GM12878 (cell line): Measurements from ENCODE around the gene EMILIN2. TPM values are rescaled to one million over a fixed set of nuclear protein-coding genes. Genes with fewer than 3 reads are reported as not detected.

Source experiments
- ATAC-seq: fragments of 200-7000 bp; cut with Tn5 transposase; 3 replicates; pipeline ENCODE4 v1.9.1; 2020; ENCODE audit warnings: mild to moderate bottlenecking, moderate library complexity
- BruUV-seq: library from RNA; stranded (reverse); fragments of 400-500 nt; replicated peaks from 2 replicates; lab custom pipeline; 2021; lab: Mats Ljungman, UMichigan
- CTCF ChIA-PET: fragments of 300-600 bp; sonication (Branson Sonifier 250); formaldehyde crosslinking; extraction: SDS; loops from one replicate; lab custom pipeline; 2021; ENCODE audit warnings: inconsistent platforms; lab: Yijun Ruan, JAX
- POLR2A ChIA-PET: fragments of 350-600 bp; formaldehyde crosslinking; extraction: SDS; loops from one replicate; lab custom pipeline; 2021; ENCODE audit warnings: inconsistent platforms; lab: Charles Lee
- RAD21 ChIA-PET: fragments of 300-600 bp; sonication (Branson Sonifier 250); formaldehyde crosslinking; loops from one replicate; lab custom pipeline; 2023; ENCODE audit warnings: antibody characterized with exemption; ENCODE audit not compliant: unreplicated experiment; lab: Charles Lee
- SMC1A ChIA-PET: fragments of 300-600 bp; sonication (Branson Sonifier 250); formaldehyde crosslinking; loops from one replicate; lab custom pipeline; 2023; ENCODE audit not compliant: unreplicated experiment, uncharacterized antibody; lab: Charles Lee
- DNase-seq: peaks from one replicate; pipeline ENCODE4 v3.0.0-alpha.2; 2011; ENCODE audit warnings: low read depth, low spot score
- FAIRE-seq: peaks from 3 replicates; lab custom pipeline; 2011; peaks lifted over from hg19 to GRCh38; lab: Jason Lieb, UNC
- H2AFZ ChIP-seq: 2 replicates; pipeline ENCODE4 v1.6.0; 2011; ENCODE audit warnings: low read depth, low read length, control low read depth; ENCODE audit not compliant: control insufficient read depth
- H3K27ac ChIP-seq: 2 replicates; pipeline ENCODE4 v1.5.1; 2011; ENCODE audit warnings: control low read depth; ENCODE audit not compliant: control insufficient read depth, insufficient read depth
- H3K27me3 ChIP-seq, 2 experiments: replicated peaks in 1 of 2; 2 replicates each; pipeline versions ENCODE4 v1.6.0 to v1.6.1; 2011; ENCODE audit warnings: low read length in 1 of 2; ENCODE audit not compliant: control insufficient read depth in 2 of 2, insufficient read depth in 2 of 2
- H3K36me3 ChIP-seq, 2 experiments: 2 replicates each; pipeline ENCODE4 v1.5.1; 2011; ENCODE audit warnings: low read length in 1 of 2; ENCODE audit not compliant: control insufficient read depth in 2 of 2, insufficient read depth in 2 of 2
- H3K4me1 ChIP-seq: 2 replicates; pipeline ENCODE4 v1.6.1; 2011; ENCODE audit warnings: mild to moderate bottlenecking, low read length, moderate library complexity, mixed read lengths; ENCODE audit not compliant: control insufficient read depth, insufficient read depth
- H3K4me2 ChIP-seq: 2 replicates; pipeline ENCODE4 v1.6.0; 2011; ENCODE audit warnings: control low read depth; ENCODE audit not compliant: control insufficient read depth, insufficient read depth
- H3K4me3 ChIP-seq: fragments of 200-600 bp; sonication (generic); 2 replicates; pipeline ENCODE4 v1.5.1; 2016
- H3K79me2 ChIP-seq: 2 replicates; pipeline ENCODE4 v1.6.0; 2011; ENCODE audit warnings: low read length; ENCODE audit not compliant: control insufficient read depth, insufficient read depth
- H3K9ac ChIP-seq: 2 replicates; pipeline ENCODE4 v1.8.0; 2011; ENCODE audit warnings: low read length, control low read depth, mixed read lengths; ENCODE audit not compliant: control insufficient read depth, insufficient read depth
- H3K9me3 ChIP-seq: replicated peaks from 3 replicates; pipeline ENCODE4 v1.5.1; 2011; ENCODE audit warnings: mild to moderate bottlenecking, low read length; ENCODE audit not compliant: control insufficient read depth, insufficient read depth
- H4K20me1 ChIP-seq: 2 replicates; pipeline ENCODE4 v1.6.0; 2011; ENCODE audit not compliant: control insufficient read depth, insufficient read depth
- CBX3 ChIP-seq: fragments of 200-600 bp; sonication (generic); IDR thresholded peaks from 2 replicates; pipeline ENCODE4 v1.6.1; 2016; ENCODE audit warnings: low read depth, borderline replicate concordance
- CBX5 ChIP-seq: sonication (generic); IDR thresholded peaks from 2 replicates; pipeline ENCODE4 v1.6.1; 2016; ENCODE audit warnings: low read depth, moderate library complexity, mild to moderate bottlenecking, inconsistent platforms
- CREB1 ChIP-seq: IDR thresholded peaks from 2 replicates; pipeline ENCODE4 v1.6.1; 2012; ENCODE audit warnings: low read depth, mild to moderate bottlenecking, inconsistent platforms
- KAT2A ChIP-seq: conservative IDR thresholded peaks from 2 replicates; pipeline ENCODE4 v1.6.1; 2011; ENCODE audit warnings: low read depth, low read length; ENCODE audit not compliant: control insufficient read depth
- SMC3 ChIP-seq: IDR thresholded peaks from 2 replicates; pipeline ENCODE4 v1.6.1; 2011; ENCODE audit warnings: low read length, improper control_type of control experiment, borderline replicate concordance
- ZSCAN29 ChIP-seq: fragments of 450-650 bp; IDR thresholded peaks from 2 replicates; pipeline ENCODE4 v1.6.1; 2017; ENCODE audit warnings: mild to moderate bottlenecking, moderate library complexity
- WGBS: methylation state at CpG from one replicate; pipeline ENCODE4 v1.1.6; 2016; ENCODE audit warnings: low lambda C conversion rate; ENCODE audit not compliant: insufficient replicate concordance, insufficient coverage; ENCODE audit errors: missing lambda C conversion rate; 5-methylcytosine and 5-hydroxymethylcytosine counted together
- in situ Hi-C: fragments of 300-500 bp; cut with MboI; formaldehyde crosslinking; loops from 9 replicates; pipeline ENCODE4 v1.14.3; 2018; ENCODE audit warnings: mixed read lengths
- intact Hi-C: fragments of 100-400 bp; cut with micrococcal nuclease; formaldehyde crosslinking; loops from one replicate; pipeline ENCODE4 v1.14.2; 2022; ENCODE audit not compliant: unreplicated experiment
- polyA plus RNA-seq, 11 experiments: library from polyadenylated mRNA; depleted of rRNA in 4 of 11; unstranded in 6 of 11; stranded (reverse) in 5 of 11; fragments of >200 nt; fragmentation: Nextera tagmentation in 4 of 11; fragmentation: Illumina TruSeq in 1 of 11; extraction: Ambion mirVana in 4 of 11; extraction: Trizol in 1 of 11; gene quantifications; 1 replicate in 1 of 11; 2 replicates in 10 of 11; pipeline versions ENCODE4 v1.2.1 to v1.2.3, GENCODE V29; 2011 to 2016; ENCODE audit warnings: inconsistent platforms in 2 of 11, missing spikeins in 2 of 11, low read depth in 1 of 11
- total RNA-seq, 4 experiments: library from RNA; depleted of rRNA in 3 of 4; stranded (reverse); fragments of >200 nt in 3 of 4; fragmentation: Illumina TruSeq in 1 of 4; extraction: Trizol in 1 of 4; gene quantifications; 2 replicates each; pipeline versions ENCODE4 v1.2.1 to v1.2.3, GENCODE V29; 2013 to 2021
- TF ChIP-seq, protein P1 (sequence below): IDR thresholded peaks from 2 replicates; pipeline ENCODE4 v1.6.1; 2011; ENCODE audit warnings: low read depth, mild to moderate bottlenecking, low read length, moderate library complexity, borderline replicate concordance; ENCODE audit errors: extremely low read depth
- TF ChIP-seq, protein P2 (sequence below): fragments of 450-650 bp; formaldehyde crosslinking; IDR thresholded peaks from 2 replicates; pipeline ENCODE4 v1.4.0; 2020; ENCODE audit warnings: mild to moderate bottlenecking, moderate library complexity

Gene EMILIN2
- total and polyA plus RNA-seq, 10 of the 15 experiments (the other 5 are each of a cell fraction or from before 2014, with no cell fraction given), result 0.58 to 18.4 (median 5.9) TPM

GRCh38 chr18:2926528-2926927, 79.7 kb downstream of the EMILIN2 start:
- Histone ChIP-seq H4K20me1 (no peaks in the 10 kb centered on the region), H2AFZ (no peak overlapping the region), H3K4me3 (no peak overlapping the region), H3K27ac (no peak overlapping the region), H3K79me2 (no peaks in the 10 kb centered on the region), H3K9ac (no peak overlapping the region), H3K4me2 (no peak overlapping the region), H3K4me1 (no peaks in the 10 kb centered on the region), H3K36me3 (peaks cover 2 to 42% of the 10 kb centered on the region in 2 experiments), H3K27me3 (no peaks in the 10 kb centered on the region), H3K9me3 (no peaks in the 10 kb centered on the region)
- TF ChIP-seq CBX3, result no peak
- no peak for TF ChIP-seq CREB1
- TF ChIP-seq CBX5, result no peak
- TF ChIP-seq, protein P1, sequence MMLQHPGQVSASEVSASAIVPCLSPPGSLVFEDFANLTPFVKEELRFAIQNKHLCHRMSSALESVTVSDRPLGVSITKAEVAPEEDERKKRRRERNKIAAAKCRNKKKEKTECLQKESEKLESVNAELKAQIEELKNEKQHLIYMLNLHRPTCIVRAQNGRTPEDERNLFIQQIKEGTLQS, result no peak
- no peak for TF ChIP-seq ZSCAN29
- no peak for TF ChIP-seq KAT2A
- TF ChIP-seq, protein P2, sequence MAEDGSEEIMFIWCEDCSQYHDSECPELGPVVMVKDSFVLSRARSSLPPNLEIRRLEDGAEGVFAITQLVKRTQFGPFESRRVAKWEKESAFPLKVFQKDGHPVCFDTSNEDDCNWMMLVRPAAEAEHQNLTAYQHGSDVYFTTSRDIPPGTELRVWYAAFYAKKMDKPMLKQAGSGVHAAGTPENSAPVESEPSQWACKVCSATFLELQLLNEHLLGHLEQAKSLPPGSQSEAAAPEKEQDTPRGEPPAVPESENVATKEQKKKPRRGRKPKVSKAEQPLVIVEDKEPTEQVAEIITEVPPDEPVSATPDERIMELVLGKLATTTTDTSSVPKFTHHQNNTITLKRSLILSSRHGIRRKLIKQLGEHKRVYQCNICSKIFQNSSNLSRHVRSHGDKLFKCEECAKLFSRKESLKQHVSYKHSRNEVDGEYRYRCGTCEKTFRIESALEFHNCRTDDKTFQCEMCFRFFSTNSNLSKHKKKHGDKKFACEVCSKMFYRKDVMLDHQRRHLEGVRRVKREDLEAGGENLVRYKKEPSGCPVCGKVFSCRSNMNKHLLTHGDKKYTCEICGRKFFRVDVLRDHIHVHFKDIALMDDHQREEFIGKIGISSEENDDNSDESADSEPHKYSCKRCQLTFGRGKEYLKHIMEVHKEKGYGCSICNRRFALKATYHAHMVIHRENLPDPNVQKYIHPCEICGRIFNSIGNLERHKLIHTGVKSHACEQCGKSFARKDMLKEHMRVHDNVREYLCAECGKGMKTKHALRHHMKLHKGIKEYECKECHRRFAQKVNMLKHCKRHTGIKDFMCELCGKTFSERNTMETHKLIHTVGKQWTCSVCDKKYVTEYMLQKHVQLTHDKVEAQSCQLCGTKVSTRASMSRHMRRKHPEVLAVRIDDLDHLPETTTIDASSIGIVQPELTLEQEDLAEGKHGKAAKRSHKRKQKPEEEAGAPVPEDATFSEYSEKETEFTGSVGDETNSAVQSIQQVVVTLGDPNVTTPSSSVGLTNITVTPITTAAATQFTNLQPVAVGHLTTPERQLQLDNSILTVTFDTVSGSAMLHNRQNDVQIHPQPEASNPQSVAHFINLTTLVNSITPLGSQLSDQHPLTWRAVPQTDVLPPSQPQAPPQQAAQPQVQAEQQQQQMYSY (CRISPR knock-in tag), result no peak
- no peak for TF ChIP-seq SMC3
- WGBS, result 97% methylated on average over 4 of the region's 4 CpGs
- intact Hi-C loops (no loop called here), in situ Hi-C loops (no loop called here)
- RAD21 ChIA-PET, result interaction anchor here (11.1 kb wide), 1 partner anchor 59 kb away, joined by 238 read pairs; no protein-coding TSS in a partner anchor
- CTCF ChIA-PET, result no interaction called here
- FAIRE-seq (no peak), DNase-seq (no peak), ATAC-seq (no peak)
- SMC1A ChIA-PET, result interaction anchor here (0.5 to 1.1 kb wide), 2 partner anchors 60 to 202 kb away, joined by 3 to 4 read pairs; no protein-coding TSS in a partner anchor
- no TSS peak for BruUV-seq
- POLR2A ChIA-PET, result no interaction called here
